ENCODE data around the gene SPP2.

- no peak for TF ChIP-seq CTCF (IDR thresholded peaks at IDR 0.05; ENCODE audit: low read length)
- TF ChIP-seq EZH2 (IDR thresholded peaks at IDR 0.05; ENCODE audit: borderline replicate concordance, low read length) = no peak
Observed at GRCh38 chr2:234029150-234029733, 21.3 kb upstream of the SPP2 start.
